Activated CD8-positive, alpha-beta memory T cell treated with anti-CD3 and anti-CD28 coated beads, Interleukin-2, amount 10 ng/mL, durations not matched to agents 7 days and 5 days (primary cell): Measurements from ENCODE around the gene BAX. TPM values are rescaled to one million over a fixed set of nuclear protein-coding genes. Genes with fewer than 3 reads are reported as not detected.

Source experiments
- ATAC-seq: fragments of 150-1000 bp; cut with Tn5 transposase; one replicate; pipeline ENCODE4 v1.10.0; 2021; ENCODE audit warnings: moderate library complexity
- CTCF ChIA-PET: fragments of 350-600 bp; sonication (Branson Sonifier 250); formaldehyde crosslinking; loops from one replicate; lab custom pipeline; 2021; ENCODE audit warnings: antibody characterized with exemption; lab: Charles Lee
- DNase-seq: peaks from one replicate; pipeline ENCODE4 v3.0.0-alpha.2; 2020
- H3K27ac Mint-ChIP-seq: one replicate; pipeline ENCODE4 v1.8.0; 2021; ENCODE audit warnings: mild to moderate bottlenecking, mixed read lengths
- H3K27me3 Mint-ChIP-seq: one replicate; pipeline ENCODE4 v1.8.0; 2021; ENCODE audit warnings: mixed read lengths
- H3K36me3 Mint-ChIP-seq: one replicate; pipeline ENCODE4 v1.8.0; 2021; ENCODE audit warnings: mild to moderate bottlenecking, mixed read lengths
- H3K4me1 Mint-ChIP-seq: one replicate; pipeline ENCODE4 v1.8.0; 2021; ENCODE audit warnings: mixed read lengths
- H3K4me3 Mint-ChIP-seq: one replicate; pipeline ENCODE4 v1.8.0; 2021; ENCODE audit warnings: mild to moderate bottlenecking, moderate library complexity, mixed read lengths
- H3K9me3 Mint-ChIP-seq: one replicate; pipeline ENCODE4 v1.8.0; 2022; ENCODE audit warnings: low read depth, mixed read lengths
- total RNA-seq, 2 experiments: library from RNA; stranded (reverse); gene quantifications; one replicate each; pipeline ENCODE4 v1.2.3, GENCODE V29; 2021

BAX gene
- total RNA-seq, 2 experiments from 2014 or later: 359 to 377 TPM

DNA sequence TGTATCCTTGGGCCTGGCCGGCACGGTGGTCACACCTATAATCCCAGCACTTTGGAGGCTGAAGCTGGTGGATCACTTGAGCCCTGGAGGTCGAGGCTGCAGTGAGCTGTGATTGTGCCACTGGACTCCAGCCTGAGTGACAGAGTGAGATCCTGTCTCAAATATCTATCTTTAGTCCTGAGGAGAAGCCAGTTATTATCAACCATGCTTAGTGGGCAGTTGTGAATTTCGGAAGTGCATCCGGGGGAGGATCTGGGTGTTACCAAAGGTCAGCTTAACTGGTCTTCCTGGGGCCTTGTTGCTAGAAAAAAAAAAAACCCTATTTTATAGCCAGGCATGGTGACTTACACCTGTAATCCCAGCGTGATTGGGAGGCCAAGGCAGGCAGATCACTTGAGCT, 11.6 kb upstream of the BAX start:
- no peak for ATAC-seq
- H3K27ac Mint-ChIP-seq: no peak overlapping the region
- H3K4me3 Mint-ChIP-seq: no peak overlapping the region
- CTCF ChIA-PET: interaction anchor here (0.8 to 1.8 kb wide), 4 partner anchors 11 to 50 kb away, joined by 3 to 4 read pairs (median 3); partner anchors contain the start of genes GYS1, NUCB1 and RUVBL2
- H3K4me1 Mint-ChIP-seq: no peaks in the 10 kb centered on the region
- peaks cover 6% of the 10 kb centered on the region for H3K36me3 Mint-ChIP-seq
- H3K9me3 Mint-ChIP-seq: no peaks in the 10 kb centered on the region
- no peaks in the 10 kb centered on the region for H3K27me3 Mint-ChIP-seq
- DNase-seq: no peak

DNA sequence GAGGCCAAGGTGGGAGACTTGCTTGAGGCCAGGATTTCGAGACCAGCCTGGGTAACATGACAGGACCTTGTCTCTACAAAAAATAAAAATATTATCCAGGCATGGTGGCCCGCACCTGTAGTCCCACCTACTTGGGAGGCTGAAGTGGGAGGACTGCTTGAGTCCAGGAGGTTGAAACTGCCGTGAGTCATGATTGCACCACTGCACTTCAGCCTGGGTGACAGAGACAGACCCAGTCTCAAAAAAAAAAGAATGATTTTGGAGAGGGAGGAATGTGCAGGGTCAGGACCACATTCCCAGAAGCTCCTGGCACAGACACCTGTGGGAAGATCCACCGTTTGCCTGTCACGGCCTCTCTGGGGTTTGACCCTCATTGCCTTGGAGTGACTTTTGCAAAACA, 9.3 kb upstream of the BAX start:
- Mint-ChIP-seq H3K36me3 (peaks cover 4% of the 10 kb centered on the region), H3K9me3 (peaks cover 3% of the 10 kb centered on the region), H3K27ac (no peak overlapping the region), H3K27me3 (no peaks in the 10 kb centered on the region), H3K4me1 (no peaks in the 10 kb centered on the region), H3K4me3 (no peak overlapping the region)
- DNase-seq (no peak), ATAC-seq (no peak)
- CTCF ChIA-PET: interaction anchor here (0.8 kb wide), 1 partner anchor 75 kb away, joined by 3 read pairs; a partner anchor contains a TSS

DNA sequence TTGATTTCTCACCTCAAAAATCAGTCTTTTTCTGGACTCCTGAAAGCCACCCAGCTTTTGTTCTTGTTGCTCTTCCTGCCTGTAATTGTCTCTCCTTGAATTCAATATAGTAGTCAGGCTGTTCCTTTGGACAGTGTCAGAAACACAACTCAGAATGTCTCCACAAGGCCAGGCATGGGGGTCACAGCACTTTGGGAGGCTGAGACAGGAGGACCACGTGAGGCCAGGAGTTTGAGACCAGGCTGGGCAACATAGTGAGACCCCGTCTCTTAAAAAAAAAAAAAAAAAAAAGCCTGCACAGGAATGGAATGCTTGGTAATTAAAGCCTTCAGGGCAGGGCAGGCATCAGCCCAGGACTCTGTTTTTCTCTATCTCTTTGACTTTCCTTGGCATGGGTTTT, 8.9 kb upstream of the BAX start:
- peaks cover 4% of the 10 kb centered on the region for H3K36me3 Mint-ChIP-seq
- DNase-seq (no peak), ATAC-seq (no peak)
- no peaks in the 10 kb centered on the region for H3K4me1 Mint-ChIP-seq
- H3K4me3 Mint-ChIP-seq: no peak overlapping the region
- H3K27me3 Mint-ChIP-seq: no peaks in the 10 kb centered on the region
- CTCF ChIA-PET: interaction anchor here (1.0 kb wide), 1 partner anchor 25 kb away, joined by 3 read pairs; no protein-coding TSS in a partner anchor
- H3K27ac Mint-ChIP-seq: no peak overlapping the region
- H3K9me3 Mint-ChIP-seq: peaks cover 3% of the 10 kb centered on the region

DNA sequence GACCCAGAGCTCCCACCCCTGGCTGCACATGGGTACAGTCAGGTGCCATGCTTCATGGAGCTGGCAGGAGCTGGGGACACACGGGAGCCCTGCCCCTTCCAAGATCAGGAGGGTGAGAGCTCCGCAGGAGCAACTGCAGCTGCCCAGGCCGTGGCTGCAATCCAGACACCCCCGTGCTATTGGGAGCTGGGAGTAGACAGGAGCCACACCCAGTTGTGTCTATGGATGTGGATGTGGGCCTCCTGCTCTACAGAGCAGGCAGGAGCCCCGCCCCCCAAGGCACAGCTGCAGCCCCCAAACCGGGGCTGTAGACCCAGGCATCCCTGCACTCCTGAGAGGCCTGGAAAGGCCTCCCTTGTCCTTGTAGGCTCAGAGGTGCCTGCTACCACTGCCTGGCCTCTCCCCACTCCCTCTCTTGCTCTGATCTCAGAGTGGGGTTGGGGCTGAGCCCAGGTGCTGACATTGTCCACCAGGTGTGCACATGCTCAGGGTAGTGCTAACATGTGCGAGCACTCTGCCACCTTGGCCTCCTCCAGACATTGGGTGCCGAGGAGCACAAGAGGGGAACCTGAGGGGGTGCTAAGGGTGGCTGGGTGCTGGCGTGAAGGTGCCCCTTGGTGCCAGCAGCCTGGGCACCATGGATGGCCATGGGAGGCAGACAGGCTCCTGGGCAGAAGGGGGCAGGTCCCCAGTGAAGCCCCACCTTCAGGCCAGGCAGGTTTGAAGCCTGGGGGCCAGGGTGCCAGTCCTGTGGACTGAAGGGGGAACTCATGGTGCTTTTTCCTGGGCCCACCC, 8.0 kb upstream of the BAX start:
- CTCF ChIA-PET: interaction anchor here (1.0 kb wide), 1 partner anchor 24 kb away, joined by 3 read pairs; no protein-coding TSS in a partner anchor
- H3K4me3 Mint-ChIP-seq: no peak overlapping the region
- no peak for ATAC-seq
- no peaks in the 10 kb centered on the region for H3K4me1 Mint-ChIP-seq
- DNase-seq: no peak
- no peak overlapping the region for H3K27ac Mint-ChIP-seq
- peaks cover 1% of the 10 kb centered on the region for H3K36me3 Mint-ChIP-seq
- H3K9me3 Mint-ChIP-seq: peaks cover 3% of the 10 kb centered on the region
- no peaks in the 10 kb centered on the region for H3K27me3 Mint-ChIP-seq

DNA sequence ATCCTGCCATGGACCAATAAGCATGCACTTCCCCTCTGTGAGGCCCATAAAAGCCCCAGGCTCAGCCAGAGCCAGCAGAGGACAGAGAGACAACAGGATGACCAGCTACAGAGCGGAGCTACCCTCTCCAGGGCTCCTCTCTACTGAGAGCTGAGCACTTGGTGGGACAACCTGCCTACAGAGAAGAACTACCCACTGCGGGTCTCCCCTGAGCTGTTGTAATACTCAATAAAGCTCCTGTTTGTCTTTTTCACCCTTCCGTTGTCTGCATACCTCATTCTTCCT, 7.5 kb upstream of the BAX start:
- peaks cover 3% of the 10 kb centered on the region for H3K9me3 Mint-ChIP-seq
- H3K27ac Mint-ChIP-seq: no peak overlapping the region
- no peak for ATAC-seq
- no peaks in the 10 kb centered on the region for H3K27me3 Mint-ChIP-seq
- DNase-seq: no peak
- H3K36me3 Mint-ChIP-seq: peaks cover 1% of the 10 kb centered on the region
- CTCF ChIA-PET: no interaction called here
- H3K4me1 Mint-ChIP-seq: no peaks in the 10 kb centered on the region
- H3K4me3 Mint-ChIP-seq: no peak overlapping the region

DNA sequence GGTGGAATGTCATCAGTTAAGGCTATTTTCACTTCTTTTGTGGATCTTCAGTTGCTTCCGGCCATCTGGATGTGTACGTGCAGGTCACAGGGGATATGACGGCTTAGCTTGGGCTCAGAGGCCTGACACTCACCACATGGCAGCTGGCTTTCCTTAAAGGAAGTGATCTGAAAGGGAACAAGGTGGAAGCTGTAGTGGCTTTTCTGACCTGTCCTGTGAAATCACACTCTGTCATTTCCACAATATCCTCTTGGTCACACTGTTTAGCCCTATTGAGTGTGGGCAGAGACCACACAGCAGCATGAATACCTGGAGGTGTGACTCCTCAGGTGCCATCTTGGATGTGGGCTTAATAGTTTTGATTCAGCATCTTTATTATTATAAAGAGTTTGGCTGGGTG, 4.5 kb upstream of the BAX start:
- DNase-seq (no peak), ATAC-seq (no peak)
- Mint-ChIP-seq H3K9me3 (peaks cover 3% of the 10 kb centered on the region), H3K4me3 (no peak overlapping the region), H3K36me3 (peaks cover 2% of the 10 kb centered on the region), H3K4me1 (peaks cover 7% of the 10 kb centered on the region), H3K27me3 (no peaks in the 10 kb centered on the region), H3K27ac (no peak overlapping the region)
- CTCF ChIA-PET: interaction anchor here (1.0 kb wide), 1 partner anchor 44 kb away, joined by 3 read pairs; the partner anchor contains the start of gene RUVBL2

DNA sequence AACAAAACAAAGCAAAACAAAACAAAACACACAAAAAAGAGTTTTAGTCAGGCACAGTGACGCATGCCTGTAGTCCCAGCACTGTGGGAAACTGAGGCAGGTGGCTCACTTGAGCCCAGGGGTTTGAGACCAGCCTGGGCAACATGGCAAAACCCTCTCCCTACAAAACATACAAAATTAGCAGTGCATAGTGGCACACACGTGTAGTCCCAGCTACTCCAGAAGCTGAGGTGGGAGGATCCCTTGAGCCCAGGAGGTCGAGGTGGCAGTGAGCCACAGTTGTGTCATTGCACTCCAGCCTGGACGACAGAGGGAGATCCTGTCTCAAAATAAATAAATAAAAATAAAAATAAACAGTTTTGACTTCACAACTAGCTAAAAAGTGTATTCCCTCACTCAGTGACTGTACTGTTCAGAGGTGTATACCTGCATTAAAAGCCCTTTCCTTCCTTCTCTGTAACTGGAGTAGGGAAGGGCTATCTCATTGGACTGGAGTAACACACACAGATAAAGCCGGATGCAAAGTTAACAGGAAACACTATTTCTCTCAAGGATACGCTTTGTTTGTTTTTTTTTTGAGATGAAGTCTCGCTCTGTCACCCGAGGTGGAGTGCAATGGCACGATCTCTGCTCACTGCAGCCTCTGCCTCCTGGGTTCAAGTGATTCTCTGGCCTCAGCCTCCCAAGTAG, 3.7 kb upstream of the BAX start:
- CTCF ChIA-PET: interaction anchor here (0.8 to 1.1 kb wide), 3 partner anchors 19 to 156 kb away, joined by 3 to 5 read pairs (median 3); partner anchors contain the start of gene RUVBL2
- H3K27me3 Mint-ChIP-seq: no peaks in the 10 kb centered on the region
- H3K36me3 Mint-ChIP-seq: peaks cover 10% of the 10 kb centered on the region
- peaks cover 15% of the 10 kb centered on the region for H3K4me1 Mint-ChIP-seq
- H3K27ac Mint-ChIP-seq: no peak overlapping the region
- peaks cover 3% of the 10 kb centered on the region for H3K9me3 Mint-ChIP-seq
- DNase-seq (no peak), ATAC-seq (no peak)
- no peak overlapping the region for H3K4me3 Mint-ChIP-seq

DNA sequence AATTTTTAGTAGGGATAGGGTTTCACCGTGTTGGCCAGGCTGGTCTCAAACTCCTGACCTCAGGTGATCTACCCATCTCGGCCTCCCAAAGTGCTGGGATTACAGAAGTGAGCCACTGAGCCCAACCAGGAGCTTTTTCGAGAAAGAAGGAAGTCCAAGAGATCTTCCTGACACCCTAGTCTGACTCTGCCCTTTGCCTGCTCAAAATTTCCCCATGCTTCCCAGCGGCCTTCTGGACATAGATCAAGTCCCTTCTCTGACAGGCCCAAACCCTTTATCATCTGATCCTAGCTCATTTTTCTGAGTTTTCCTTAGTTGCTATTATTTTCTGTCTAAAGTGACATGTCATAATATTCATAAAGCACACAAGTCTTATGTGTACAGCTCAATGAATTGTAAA, 1.5 kb upstream of the BAX start:
- H3K27me3 Mint-ChIP-seq: no peaks in the 10 kb centered on the region
- ATAC-seq (no peak), DNase-seq (no peak)
- CTCF ChIA-PET: interaction anchor here (0.8 to 2.3 kb wide), 5 partner anchors 17 to 158 kb away, joined by 3 to 12 read pairs (median 4); partner anchors contain the start of genes NUCB1 and PPP1R15A
- H3K9me3 Mint-ChIP-seq: peaks cover 3% of the 10 kb centered on the region
- peaks cover 29% of the 10 kb centered on the region for H3K36me3 Mint-ChIP-seq
- no peak overlapping the region for H3K4me3 Mint-ChIP-seq
- H3K27ac Mint-ChIP-seq: no peak overlapping the region
- peaks cover 33% of the 10 kb centered on the region for H3K4me1 Mint-ChIP-seq

DNA sequence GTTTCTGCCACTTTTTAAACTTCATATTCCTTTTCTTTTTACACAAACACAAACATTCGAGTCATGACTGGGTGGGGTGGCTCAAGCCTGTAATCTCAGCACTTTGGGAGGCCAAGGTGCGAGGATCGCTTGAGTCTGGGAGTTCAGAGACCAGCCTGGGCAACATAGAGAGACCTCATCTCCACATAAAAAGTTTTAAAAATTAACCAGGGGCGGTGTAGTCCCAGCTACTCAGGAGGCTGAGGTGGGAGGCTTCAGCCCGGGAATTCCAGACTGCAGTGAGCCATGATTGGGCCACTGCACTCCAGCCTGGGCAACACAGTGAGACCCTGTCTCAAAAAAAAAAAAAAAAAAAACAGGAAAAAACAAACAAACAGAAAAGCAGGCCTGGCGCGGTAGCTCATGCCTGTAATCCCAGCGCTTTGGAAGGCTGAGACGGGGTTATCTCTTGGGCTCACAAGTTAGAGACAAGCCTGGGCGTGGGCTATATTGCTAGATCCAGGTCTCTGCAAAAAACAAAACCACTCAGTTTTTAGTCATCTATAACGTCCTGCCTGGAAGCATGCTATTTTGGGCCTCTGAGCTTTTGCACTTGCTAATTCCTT, 583 bp upstream of the BAX start:
- ATAC-seq (no peak), DNase-seq (no peak)
- Mint-ChIP-seq H3K9me3 (no peaks in the 10 kb centered on the region), H3K36me3 (peaks cover 34% of the 10 kb centered on the region), H3K27ac (peak overlapping the region; percentile 84), H3K4me3 (peak overlapping the region; percentile 80), H3K27me3 (no peaks in the 10 kb centered on the region), H3K4me1 (peaks cover 40% of the 10 kb centered on the region)
- CTCF ChIA-PET: interaction anchor here (0.8 to 2.3 kb wide), 9 partner anchors 13 to 160 kb away, joined by 3 to 13 read pairs (median 4); partner anchors contain the start of genes GYS1, LIN7B, PPP1R15A and RUVBL2

DNA sequence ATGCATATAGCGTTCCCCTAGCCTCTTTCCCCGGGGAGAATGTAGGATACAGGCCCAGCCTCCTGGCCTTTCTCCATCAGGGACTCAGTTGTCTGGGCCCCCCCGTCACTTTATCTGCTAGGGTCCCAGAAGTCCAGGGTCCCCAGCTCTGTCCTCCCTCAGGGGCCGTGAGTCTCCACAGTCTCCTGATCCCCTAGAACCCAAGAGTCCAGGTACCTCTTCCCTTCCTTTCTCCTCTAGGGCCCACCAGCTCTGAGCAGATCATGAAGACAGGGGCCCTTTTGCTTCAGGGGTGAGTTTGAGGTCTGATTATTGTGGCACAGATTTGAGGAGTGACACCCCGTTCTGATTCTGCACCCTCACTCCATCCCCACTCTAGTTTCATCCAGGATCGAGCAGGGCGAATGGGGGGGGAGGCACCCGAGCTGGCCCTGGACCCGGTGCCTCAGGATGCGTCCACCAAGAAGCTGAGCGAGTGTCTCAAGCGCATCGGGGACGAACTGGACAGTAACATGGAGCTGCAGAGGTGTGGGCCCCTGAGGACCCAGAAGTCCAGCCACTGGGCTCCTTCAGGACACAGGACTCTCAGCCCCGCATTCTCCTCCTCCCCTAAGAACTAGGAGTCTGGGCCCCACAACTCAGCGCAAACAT, 758 bp downstream of the BAX start:
- ATAC-seq (no peak), DNase-seq (no peak)
- Mint-ChIP-seq H3K9me3 (no peaks in the 10 kb centered on the region), H3K36me3 (peaks cover 37% of the 10 kb centered on the region), H3K27me3 (no peaks in the 10 kb centered on the region), H3K4me1 (peaks cover 48% of the 10 kb centered on the region), H3K27ac (peak overlapping the region; percentile 84), H3K4me3 (peak overlapping the region; percentile 80)
- CTCF ChIA-PET: interaction anchor here (0.6 to 2.3 kb wide), 4 partner anchors 12 to 500 kb away, joined by 3 to 13 read pairs (median 6); partner anchors contain the start of genes GYS1 and RUVBL2

DNA sequence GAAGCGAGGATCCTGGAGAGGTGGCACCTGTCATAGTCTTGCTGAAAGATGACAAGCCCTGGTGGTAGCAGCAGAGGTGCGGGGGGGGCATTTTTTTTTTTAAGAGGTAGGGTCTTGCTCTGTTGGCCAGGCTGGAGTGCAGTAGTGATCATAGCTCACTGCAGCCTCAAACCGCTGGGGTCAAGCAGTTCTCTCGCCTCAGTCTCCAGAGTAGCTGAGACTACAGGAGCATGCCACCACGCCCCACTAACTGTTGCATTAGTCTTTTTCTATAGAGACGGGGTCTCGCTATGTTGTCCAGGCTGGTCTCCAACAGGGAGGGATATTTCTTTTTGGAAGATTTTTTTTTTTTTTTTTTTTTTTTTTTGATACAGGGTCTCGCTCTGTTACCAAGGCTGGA, 3.3 kb downstream of the BAX start:
- CTCF ChIA-PET: interaction anchor here (1.2 to 1.4 kb wide), 2 partner anchors 12 to 170 kb away, joined by 3 read pairs; no protein-coding TSS in a partner anchor
- Mint-ChIP-seq H3K4me1 (peaks cover 69% of the 10 kb centered on the region), H3K27ac (no peak overlapping the region), H3K4me3 (no peak overlapping the region), H3K27me3 (no peaks in the 10 kb centered on the region), H3K36me3 (peaks cover 45% of the 10 kb centered on the region), H3K9me3 (no peaks in the 10 kb centered on the region)
- ATAC-seq (no peak), DNase-seq (no peak)

DNA sequence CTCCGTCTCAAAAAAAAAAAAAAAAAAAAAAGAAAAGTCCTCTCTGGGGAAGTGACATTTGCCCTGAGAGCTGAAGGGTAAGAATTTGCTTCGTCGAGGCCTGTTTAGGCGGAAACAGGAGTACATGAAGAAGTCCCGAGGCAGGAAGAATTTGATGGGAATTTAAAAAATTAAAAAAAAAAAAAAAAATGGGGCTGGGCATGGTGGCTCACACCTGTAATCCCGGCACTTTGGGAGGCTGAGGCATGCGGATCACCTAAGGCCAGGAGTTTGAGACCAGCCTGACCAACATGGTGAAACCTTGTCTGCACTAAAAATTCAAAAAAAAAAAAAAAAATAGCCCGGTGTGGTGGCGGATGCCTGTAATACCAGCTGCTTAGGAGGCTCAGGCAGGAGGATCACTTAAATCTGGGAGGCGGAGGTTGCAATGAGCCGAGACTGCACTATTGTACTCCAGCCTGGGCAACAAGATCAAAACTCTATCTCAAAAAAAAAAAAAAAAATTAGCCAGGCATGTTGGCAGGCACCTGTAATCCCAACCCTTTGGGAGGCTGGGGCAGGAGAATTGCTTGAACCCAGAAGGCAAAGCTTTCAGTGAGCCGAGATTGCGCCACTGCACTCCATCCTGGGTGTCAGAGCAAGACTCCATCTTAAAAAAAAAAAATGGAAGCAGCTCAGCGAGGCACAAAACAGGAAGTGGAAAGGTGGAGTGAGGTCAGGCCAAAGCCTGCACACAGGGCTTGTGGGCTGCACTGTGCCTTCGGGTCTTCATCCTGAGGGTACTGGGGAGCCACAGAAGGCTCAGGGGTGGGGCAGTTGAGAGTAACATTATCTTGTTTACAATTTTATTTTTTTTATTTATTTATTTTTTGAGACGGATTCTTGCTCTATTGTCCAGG, 4.9 kb downstream of the BAX start:
- Mint-ChIP-seq H3K4me3 (no peak overlapping the region), H3K27ac (peak overlapping the region; percentile 69)

More for the DNA sequence above, 4.9 kb downstream of the BAX start:
- ATAC-seq (no peak), DNase-seq (peak; percentile 73)
- H3K4me1 Mint-ChIP-seq: peaks cover 77% of the 10 kb centered on the region
- peaks cover 43% of the 10 kb centered on the region for H3K36me3 Mint-ChIP-seq
- CTCF ChIA-PET: interaction anchor here (1.2 to 1.7 kb wide), 4 partner anchors 11 to 117 kb away, joined by 3 to 7 read pairs (median 4); partner anchors contain the start of genes GYS1 and RUVBL2
- no peaks in the 10 kb centered on the region for H3K27me3 Mint-ChIP-seq
- H3K9me3 Mint-ChIP-seq: no peaks in the 10 kb centered on the region
